COLO668 (cell line): ENCODE measurements around the gene TMEM255B.
"Not testable (repeated sequence)": the region's sequence is repeated elsewhere in the genome, so short reads cannot be mapped to it uniquely, and the experiment has no call there.

Experiments
- DNase-seq: peaks from one replicate; lab custom pipeline; 2025; ENCODE audit not compliant: unreplicated experiment; lab: John Stamatoyannopoulos, UW

Gene TMEM255B

DNA sequence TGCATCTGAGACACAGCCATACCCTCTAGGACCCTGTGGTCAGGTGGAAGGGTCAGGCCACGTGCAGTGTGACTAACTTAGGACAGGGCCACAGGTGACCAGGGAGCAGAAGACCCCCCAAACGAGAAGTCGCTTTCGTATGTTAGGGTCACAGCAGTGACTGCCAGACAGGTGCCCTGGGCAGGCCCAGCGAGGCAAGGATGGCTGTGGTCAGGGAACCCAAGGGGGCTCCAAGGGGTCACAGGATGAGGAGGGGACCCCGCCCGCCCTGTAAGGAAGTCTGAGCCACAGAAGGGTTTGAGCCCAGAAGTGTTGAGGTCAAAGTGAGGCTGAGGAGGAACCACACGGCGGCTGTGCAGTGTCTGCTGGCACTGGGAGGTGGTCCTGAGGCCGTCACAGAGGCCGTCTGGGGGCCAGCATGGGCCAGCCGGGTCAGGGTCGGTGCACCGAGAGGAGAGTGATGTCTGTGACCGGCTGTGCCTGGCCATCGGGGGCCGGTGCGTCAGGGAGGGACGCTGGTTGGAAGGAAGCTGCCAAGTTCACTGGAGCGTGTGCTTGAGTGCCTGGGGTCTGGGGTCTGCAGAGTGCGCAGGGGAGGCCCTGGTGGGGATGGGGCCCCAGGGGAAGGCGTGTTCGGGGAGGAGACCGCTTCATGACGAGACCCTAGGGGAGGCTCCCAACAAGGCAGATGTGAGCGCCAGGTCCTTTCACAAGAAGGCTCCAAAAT, 24.8 kb upstream of the TMEM255B start:
- DNase-seq = no peak

DNA sequence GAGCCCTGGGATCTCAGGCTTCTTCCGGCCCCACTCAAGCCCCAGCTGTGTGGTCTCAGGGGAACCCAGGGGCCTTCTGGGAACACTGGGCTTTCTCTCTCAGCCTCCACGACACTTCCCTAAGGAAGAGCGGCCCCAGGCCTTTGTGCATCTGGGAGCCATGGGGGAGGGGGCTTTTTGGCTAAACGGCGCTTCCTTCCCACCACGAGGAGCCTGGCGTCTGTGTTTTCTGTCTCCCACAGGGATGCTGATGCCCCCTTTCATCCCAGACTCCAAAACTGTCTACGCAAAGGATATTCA, 24.2 kb upstream of the TMEM255B start:
- DNase-seq = no peak

DNA sequence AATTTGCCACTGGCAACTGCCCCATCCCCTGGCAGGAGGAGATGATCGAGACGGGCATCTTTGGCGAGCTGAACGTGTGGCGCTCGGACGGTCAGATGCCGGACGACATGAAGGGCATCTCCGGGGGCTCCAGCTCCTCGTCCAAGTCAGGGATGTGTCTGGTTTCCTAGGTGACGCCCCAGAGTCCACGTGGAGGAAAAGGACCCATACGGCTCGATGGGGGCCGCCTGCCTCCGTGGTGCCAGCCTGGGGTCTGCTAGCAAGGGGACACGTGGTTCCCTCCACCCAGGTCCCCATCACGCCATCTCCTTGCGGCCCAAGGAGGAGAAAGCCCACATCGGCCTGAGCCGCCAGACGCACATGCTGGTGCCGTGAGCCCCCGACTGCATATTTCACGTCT, 23.8 kb upstream of the TMEM255B start:
- DNase-seq = no peak

DNA sequence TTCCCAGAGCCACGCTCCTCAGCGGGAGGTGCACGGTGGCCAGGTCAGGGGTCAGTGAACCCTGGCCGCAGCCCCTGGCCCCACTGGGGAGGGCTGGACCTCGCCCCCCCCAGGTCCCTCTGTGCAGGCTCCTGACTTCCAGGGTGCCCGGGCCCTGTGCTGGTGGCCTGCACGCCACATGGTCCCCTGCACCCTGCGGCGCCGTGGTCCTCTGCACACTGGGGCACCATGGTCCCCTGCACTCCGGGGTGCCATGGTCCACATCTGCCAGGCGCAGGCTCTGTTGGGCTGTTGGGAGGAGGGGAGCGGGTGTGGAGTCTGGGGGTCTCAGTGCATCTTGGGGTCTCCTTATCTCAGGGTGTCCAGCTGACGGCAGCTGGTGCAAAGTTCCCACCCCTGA, 23.3 kb upstream of the TMEM255B start:
- no peak for DNase-seq

DNA sequence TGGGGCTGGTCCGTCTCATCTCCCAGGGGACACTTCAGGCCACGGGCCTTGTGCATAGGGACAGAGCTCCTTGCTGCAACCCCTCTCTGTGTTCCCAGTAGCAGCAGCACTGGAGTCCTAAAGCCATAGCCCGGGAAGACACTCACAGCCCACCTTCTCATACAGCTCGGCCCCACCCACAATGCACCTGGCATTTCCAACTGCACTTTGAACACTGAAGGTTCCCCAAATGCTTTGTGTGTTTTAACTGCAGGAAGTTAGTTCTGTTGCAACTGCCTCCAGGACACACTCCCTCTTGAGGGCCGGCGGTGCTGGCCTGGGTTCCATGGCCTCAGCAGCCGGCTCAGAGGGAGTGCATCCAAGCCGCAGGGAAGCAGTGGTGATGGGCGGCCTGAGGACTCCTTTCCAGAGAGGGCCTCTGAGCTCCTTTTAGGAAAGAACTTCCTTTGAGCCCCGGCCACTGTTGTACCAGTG, 22.7 kb upstream of the TMEM255B start:
- no peak for DNase-seq

DNA sequence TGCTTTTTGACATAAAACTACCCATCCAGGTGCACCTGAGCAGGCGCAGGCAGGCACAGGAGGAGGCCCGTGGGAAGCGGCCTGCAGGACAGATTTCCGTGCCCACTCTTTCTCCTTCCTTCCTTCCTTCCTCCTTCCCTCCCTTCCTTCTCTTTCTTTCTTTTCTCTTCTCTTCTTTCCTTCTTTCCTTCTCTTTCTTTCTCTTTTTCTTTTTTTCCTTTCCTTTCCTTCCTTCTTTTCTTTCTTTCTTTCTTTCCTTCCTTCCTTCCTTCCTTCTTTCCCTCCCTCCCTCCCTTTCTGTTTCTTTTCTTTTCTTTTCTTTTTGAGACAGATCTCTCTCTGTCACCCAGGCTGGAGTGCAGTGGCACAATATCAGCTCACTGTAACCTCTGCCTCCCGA, 21.2 kb upstream of the TMEM255B start:
- no peak for DNase-seq

DNA sequence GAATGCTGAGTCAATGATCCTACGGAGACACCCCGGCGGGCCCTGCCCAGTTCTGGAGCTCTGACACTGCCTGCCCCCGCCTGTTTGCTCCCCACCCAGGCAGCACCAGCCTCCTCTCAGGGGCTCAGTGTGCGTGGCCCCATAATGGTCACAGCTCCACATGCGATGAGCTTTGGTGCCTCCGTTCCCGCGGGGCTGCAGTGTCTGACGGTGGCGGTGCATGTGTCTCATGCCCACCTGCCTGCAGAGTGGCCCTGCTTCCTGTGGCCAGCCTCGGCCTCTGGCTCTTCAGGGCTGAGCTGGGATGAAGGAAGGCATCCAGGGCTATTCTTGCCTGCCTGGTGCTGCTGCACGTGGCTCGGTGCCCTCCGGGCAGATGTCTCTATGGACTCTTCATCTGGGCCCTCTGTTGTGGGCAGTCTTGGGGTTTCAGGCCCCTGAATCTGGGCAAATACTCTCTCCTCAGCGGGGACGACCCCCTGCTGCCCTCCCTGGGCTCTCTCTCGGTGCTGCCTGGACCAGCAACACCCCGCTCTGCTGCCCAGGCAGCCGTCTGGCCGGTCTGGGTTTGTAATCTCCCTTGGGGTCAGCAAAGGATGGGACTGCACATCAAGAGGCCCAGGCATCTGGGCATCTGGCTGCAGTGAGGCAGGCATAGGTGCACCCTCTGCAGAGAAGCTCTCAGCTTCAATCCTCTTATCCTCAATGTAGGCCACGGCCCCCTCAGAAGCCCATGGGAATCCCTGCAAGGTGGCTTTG, 19.3 kb upstream of the TMEM255B start:
- DNase-seq = no peak

DNA sequence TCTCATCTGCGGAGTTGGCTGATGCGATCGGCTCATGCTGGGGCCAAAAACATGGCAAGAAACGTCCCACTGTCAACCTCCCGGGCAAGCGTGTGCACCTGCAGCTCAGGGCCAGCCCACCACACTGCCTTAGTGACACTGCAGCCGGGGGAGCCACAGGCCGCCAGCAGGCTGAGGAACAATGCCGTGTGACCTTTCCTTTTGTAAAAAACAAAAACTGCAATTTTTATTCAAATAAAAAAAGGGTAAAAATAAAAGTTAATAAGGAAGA, 18.8 kb upstream of the TMEM255B start:
- no peak for DNase-seq

DNA sequence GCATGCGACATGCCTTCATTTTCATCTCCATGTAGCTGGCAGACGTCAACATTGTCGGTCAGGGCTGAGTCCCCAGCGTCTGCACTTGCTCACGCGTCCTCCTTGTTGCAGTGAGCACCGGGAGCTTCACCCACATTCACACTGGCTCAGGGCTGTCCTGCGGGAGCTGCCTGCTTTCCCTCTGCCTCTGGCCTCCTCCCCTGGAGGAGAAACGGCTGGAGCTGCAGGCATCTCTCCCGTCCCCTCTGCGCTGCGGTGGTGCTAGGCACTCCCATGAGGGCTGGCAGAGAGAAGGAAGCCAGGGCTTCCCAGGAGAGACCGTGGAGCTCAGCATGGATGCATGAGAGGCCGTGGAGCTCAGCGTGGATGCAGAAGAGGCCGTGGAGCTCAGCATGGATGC, 18.4 kb upstream of the TMEM255B start:
- DNase-seq = no peak

DNA sequence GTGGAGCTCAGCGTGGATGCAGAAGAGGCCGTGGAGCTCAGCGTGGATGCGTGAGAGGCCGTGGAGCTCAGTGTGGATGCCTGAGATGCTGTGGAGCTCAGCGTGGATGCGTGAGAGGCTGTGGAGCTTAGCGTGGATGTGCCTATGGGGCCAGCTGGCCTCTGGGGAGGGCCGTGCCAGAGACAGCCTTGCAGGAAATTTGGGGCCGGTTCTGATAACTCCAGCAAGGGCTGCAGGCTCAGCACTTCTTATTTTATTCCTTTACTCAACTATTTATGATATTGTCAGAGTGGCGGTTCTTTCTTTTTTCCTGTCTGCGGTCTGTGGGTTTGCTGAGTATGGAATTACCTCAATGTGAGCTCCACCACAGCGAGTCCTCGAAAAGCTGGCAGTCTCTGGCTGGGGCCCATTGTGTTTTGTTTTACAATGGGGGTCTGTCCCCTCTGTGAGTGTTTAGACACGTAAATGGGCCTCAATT, 17.8 kb upstream of the TMEM255B start:
- no peak for DNase-seq

DNA sequence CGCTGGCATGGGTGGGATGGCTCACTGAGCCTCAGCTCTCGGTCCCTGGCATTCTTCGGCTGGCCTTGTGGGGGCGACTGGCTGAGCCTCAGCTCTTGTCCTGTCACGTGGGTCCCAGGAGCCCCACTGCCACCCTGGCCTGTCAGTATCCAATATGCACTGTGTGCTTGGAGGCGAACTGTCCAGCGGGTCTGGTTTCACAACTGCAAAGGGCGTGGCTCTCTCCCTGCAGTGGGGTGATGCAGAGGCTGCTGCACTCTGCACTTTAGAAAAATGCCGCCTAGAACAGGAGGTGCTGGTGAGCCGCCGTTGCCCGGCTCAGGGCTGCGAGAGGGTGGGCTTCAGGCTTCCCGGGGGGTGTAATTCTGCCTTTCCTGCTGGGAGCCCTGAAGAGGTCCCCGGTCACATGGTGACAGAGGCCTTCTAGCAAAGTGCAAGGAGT, 17.0 kb upstream of the TMEM255B start:
- DNase-seq = peak; percentile 92

DNA sequence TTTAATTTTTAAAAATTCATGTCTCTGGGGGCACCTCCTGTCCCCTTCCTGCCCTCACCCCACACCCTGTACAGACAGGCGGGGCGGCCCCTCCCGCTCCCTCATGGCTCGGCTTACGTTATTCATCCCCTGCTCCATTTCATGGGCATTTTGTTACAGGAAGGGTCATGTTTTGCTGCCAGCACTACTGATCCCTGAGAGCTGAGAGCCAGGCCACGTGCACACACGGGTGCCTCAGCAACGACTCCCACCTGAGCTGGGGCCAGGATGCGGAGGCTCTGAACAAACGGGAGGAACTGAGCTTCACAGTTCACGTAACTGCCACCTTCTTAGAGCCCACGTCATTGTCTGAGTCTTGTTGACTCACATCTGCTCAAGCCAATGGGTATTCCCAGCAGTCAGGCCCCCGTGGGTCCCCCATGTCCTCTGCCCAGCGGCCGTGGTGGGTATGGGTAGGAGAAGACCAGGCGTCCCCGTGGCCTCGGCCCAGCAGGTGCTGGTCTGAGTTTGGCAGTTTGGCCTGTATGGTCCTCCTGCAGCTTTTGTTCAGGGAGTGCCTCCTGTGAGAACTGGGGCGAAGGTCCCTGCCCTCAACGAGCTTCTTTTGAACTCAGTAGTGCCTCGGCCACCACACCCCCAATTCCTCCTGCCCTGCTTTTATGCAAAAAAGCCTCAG, 16.4 kb upstream of the TMEM255B start:
- peak; percentile 63 for DNase-seq

DNA sequence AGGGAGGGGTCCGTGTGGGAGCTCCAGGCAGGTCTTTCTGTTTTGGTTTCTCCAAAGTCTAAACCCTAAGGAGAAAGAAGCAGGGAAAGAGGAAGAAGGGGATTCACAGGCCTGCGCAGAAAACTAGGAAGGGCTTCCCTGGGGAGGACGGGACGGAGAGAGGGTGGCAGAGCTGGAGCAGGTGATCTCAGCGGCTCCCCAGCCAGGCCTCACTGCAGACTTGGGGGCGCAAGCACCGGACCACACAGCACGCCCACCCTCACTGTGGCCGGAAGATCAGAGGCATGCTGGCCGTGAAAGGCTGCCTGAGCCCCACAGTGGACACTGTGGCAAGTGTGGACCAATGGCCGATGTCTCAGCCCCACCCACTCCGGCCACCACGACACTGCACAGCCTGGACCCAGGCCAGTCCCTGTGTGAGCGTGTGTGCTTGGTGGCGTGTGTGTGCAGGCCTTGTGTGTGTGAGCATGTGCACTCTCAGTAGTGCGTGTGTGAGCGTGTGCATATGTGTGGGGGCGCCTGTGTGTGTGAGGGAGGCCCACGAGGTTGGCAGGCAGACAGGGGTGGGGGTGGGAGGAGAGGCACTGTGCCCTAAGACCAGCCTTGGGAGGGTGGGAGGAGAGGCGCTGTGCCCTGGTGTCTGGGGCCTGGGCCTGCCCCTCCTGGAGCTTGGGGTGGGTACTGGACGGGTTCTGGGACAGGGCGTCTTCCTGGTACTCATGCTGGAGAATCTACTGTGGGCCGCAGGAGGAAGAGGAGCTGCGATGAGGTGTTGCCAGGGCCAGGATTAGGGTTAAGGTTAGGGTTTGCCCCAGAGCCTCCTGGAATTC, 15.4 kb upstream of the TMEM255B start:
- DNase-seq = no peak

DNA sequence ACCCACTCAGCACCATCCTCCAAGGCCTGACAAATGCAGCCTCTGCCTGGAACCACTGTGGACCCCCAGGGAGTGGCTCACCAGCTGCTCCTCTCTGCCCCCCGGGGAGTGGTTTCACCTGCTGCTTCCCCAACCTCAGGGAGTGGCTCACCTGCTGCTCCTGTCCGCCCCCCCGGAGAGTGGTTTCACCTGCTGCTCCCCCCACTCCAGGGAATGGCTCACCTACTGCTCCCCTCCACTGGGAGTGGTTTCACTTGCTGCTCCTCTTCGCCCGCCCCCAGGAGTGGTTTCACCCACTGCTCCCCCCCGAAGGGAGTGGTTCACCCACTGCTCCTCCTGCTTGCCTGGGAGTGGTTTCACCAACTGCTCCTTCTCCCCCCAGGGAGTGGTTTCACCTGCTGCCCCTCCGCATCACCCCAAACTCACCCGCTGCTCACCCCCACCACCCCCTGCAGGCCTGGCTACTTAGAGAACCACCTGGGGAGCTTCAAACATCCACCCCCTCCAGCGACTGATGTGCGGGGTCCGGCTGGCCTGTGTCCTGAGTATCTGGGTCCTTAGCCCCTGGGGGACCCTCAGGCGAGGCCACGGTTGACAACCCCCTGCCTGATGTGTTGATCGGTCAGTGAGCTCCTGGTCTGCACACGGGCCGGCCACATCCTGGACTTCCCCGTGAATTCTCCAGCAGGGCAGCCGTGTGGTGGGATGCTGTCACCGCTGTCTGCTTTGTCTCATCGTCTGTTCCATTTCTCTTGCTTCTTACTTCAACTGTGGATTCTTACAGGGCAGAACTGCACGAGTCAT, 14.6 kb upstream of the TMEM255B start:
- DNase-seq = peak; percentile 92

DNA sequence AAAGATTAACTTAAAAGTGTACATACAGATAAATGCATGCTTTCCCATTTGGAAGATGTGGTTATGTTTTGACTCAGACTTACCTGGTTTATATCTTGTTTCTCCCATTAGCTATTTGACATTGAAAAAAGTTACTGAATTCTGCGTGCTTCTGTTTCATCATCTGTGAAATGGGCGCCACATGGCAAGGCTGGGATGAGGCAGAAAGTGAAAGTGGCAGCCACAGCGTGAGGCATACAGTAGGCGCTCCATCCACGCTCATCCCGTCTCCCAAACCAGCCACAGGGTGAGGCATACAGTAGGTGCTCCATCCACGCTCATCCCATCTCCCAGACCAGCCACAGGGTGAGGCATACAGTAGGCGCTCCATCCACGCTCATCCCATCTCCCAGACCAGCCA, 14.0 kb upstream of the TMEM255B start:
- DNase-seq = no peak

DNA sequence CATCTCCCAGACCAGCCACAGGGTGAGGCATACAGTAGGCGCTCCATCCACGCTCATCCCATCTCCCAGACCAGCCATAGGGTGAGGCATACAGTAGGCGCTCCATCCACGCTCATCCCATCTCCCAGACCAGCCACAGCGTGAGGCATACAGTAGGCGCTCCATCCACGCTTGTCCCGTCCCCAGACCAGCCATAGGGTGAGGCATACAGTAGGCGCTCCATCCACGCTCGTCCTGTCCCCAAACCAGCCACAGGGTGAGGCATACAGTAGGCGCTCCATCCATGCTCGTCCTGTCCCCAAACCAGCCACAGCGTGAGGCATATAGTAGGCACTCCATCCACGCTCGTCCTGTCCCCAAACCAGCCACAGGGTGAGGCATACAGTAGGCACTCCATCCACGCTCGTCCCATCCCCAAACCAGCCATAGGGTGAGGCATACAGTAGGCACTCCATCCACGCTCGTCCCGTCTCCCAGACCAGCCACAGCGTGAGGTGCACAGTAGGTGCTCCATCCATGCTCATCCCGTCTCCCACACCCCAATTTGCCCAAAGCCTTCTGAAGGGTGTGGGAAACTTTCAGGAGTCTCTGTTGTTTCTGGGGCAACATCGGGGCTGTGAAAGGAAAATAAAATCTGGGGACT, 13.4 kb upstream of the TMEM255B start:
- DNase-seq = not testable (repeated sequence)

DNA sequence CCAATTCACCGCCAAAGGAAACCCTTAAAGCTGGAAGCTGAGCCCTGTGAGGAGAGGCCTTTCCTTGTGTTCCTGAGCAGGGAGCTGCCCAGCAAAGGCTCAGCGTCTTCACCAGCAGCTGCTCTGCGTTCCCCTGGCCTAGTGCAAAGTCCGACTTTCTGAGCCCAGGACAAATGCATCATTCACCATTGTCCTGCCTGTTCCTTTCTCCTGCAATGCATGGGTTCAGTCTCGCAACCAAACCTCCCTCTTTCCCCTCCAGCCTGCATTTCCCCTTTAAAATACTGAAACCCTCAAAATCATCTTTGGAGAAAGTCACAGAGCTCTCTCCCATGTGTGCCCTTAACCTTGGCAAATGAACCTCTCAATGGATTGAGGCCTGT, 12.9 kb upstream of the TMEM255B start:
- DNase-seq = peak; percentile 67

DNA sequence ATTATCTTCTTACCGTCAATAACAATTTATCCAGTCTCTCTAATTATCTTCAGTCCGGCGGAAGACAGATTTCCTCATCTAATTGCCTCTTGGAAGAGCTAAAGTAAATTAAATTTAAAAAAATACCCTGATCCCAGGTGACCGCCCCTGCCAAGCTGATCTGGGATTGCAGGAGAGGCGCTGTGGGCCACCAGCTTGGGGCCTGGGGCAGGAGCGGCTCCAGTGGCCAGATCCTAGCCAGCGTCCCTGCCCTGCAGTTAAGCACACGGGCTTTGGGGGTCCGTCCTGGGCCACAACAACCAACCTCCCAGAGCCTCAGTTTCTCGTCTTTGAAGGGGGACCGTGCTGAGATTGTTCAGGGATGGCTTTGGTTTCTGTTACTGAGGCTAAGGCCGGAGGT, 12.4 kb upstream of the TMEM255B start:
- no peak for DNase-seq

DNA sequence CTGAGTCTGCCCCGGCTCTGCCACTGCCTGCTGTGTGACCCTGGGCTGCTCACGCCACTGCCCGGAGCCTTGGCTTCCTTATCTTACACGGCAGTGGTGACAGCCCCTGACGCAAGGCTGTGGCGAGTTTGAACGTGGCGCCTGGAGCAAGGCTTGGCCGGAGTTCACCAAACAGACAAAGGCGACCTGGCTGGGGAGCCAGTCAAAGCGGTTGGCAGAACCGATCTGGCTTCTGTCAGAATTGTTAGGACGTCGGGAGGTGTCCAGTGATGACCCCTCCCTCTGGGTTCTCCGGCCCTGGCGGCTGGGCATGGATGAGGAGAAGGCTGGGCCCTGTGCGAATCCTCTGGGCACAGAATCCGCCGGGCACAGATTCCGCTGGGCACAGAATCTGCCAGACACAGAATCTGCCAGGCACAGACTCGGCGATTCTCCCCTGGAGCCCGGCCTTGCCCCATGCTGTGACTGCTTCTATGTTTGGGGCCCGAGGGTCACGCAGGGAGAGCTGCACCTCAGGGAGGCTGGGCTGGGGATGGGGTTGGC, 11.7 kb upstream of the TMEM255B start:
- no peak for DNase-seq
